NCI-H526 treated with DMSO at 0.1 percent for 48 hours (cell line): ENCODE results near the gene DCDC2.
"Not testable (repeated sequence)": the region's sequence is repeated elsewhere in the genome, so short reads cannot be mapped to it uniquely, and the experiment has no call there.

Experiments
- DNase-seq: peaks from one replicate; lab custom pipeline; 2025; lab: John Stamatoyannopoulos, UW

DCDC2 gene

GRCh38 chr6:24258214-24258613, 99.6 kb downstream of the DCDC2 start:
- DNase-seq, result not testable (repeated sequence)

GRCh38 chr6:24257282-24257681, 100.6 kb downstream of the DCDC2 start:
- DNase-seq, result peak; percentile 50

GRCh38 chr6:24255676-24256075, 102.2 kb downstream of the DCDC2 start:
- peak; percentile 97 for DNase-seq

- no peak for DNase-seq
These were observed 104.5 kb downstream of the DCDC2 start for GRCh38 chr6:24253360-24253759.

GRCh38 chr6:24252280-24252679, 105.6 kb downstream of the DCDC2 start:
- no peak for DNase-seq

GRCh38 chr6:24251339-24251738, 106.5 kb downstream of the DCDC2 start:
- no peak for DNase-seq

- DNase-seq, result no peak
These were observed 107.9 kb downstream of the DCDC2 start for GRCh38 chr6:24249926-24250325.

GRCh38 chr6:24245275-24245674, 112.6 kb downstream of the DCDC2 start:
- peak; percentile 6 for DNase-seq

GRCh38 chr6:24242924-24243323, 114.9 kb downstream of the DCDC2 start:
- no peak for DNase-seq

GRCh38 chr6:24241779-24242178, 116.1 kb downstream of the DCDC2 start:
- not testable (repeated sequence) for DNase-seq

GRCh38 chr6:24240943-24241342, 116.9 kb downstream of the DCDC2 start:
- peak; percentile 4 for DNase-seq

- no peak for DNase-seq
These were observed 117.4 kb downstream of the DCDC2 start for GRCh38 chr6:24240380-24240928.

GRCh38 chr6:24238700-24239099, 119.2 kb downstream of the DCDC2 start:
- no peak for DNase-seq

GRCh38 chr6:24236779-24237178, 121.1 kb downstream of the DCDC2 start:
- DNase-seq, result not testable (repeated sequence)

GRCh38 chr6:24233813-24234442, 123.9 kb downstream of the DCDC2 start:
- peak; percentile 96 for DNase-seq

- DNase-seq, result no peak
These were observed 126.4 kb downstream of the DCDC2 start for GRCh38 chr6:24231438-24231977.

GRCh38 chr6:24229696-24230405, 128.0 kb downstream of the DCDC2 start:
- DNase-seq, result no peak

- no peak for DNase-seq
These were observed 129.1 kb downstream of the DCDC2 start for GRCh38 chr6:24228681-24229255.

GRCh38 chr6:24228123-24228522, 129.7 kb downstream of the DCDC2 start:
- DNase-seq, result no peak

- DNase-seq, result no peak
These were observed 130.3 kb downstream of the DCDC2 start for GRCh38 chr6:24227556-24227955.

GRCh38 chr6:24226541-24226940, 131.3 kb downstream of the DCDC2 start:
- no peak for DNase-seq

GRCh38 chr6:24225838-24226237, 132.0 kb downstream of the DCDC2 start:
- no peak for DNase-seq
